ENCODE results near the gene NOXO1.

- TF ChIP-seq CTCF (IDR thresholded peaks at IDR 0.05; ENCODE audit: poor library complexity, severe bottlenecking) (no peak), TAF1 (IDR thresholded peaks at IDR 0.05; ENCODE audit: low read depth) (no peak), EZH2 (IDR thresholded peaks at IDR 0.05; ENCODE audit: borderline replicate concordance, insufficient read depth, low read length, poor library complexity, severe bottlenecking) (no peak), POLR2AphosphoS5 (IDR thresholded peaks at IDR 0.05) (no peak), RAD21 (conservative IDR thresholded peaks at IDR 0.05) (no peak)
Observed at GRCh38 chr16:1981398-1981836, at the start of gene NOXO1.

All from neural cell (in vitro differentiated cells).